Lower leg skin (tissue), 4 donors: Measurements from ENCODE around the gene WNT7A. TPM values are rescaled to one million over a fixed set of nuclear protein-coding genes. Genes with fewer than 3 reads are reported as not detected.

Source experiments
- DNase-seq, 2 donors: peaks; one replicate each; pipeline ENCODE4 v3.0.0-alpha.2; 2019; ENCODE audit warnings: low spot score in 2 of 2
- H3K4me3 ChIP-seq: fragments of 200-600 bp; sonication (generic); 2 replicates; pipeline ENCODE4 v1.5.1; 2017; ENCODE audit warnings: mild to moderate bottlenecking, low read depth; ENCODE audit not compliant: poor library complexity, severe bottlenecking
- POLR2A ChIP-seq, 2 donors: fragments of 450-650 bp; IDR thresholded peaks; one replicate each; pipeline ENCODE4 v1.6.1; 2016 to 2017; ENCODE audit warnings: antibody characterized with exemption in 2 of 2, mild to moderate bottlenecking in 1 of 2, moderate library complexity in 1 of 2
- WGBS, 2 donors: methylation state at CpG; one replicate each; pipeline ENCODE4 v1.1.5; 2018; 5-methylcytosine and 5-hydroxymethylcytosine counted together
- intact Hi-C: fragments of 100-400 bp; cut with DNase I; formaldehyde crosslinking; loops from one replicate; pipeline ENCODE4 v1.15.0; 2023; ENCODE audit warnings: low total_unique reads
- total RNA-seq, 4 donors: library from RNA; depleted of rRNA; stranded (reverse); fragments of >200 nt; gene quantifications; one replicate each; pipeline ENCODE4 v1.1.0, GENCODE V29; 2016
- TF ChIP-seq, protein P1 (sequence below), 3 donors: fragments of 450-650 bp; IDR thresholded peaks; one replicate each; pipeline ENCODE4 v1.5.1; 2016; ENCODE audit warnings: antibody characterized with exemption in 3 of 3, mild to moderate bottlenecking in 3 of 3, moderate library complexity in 2 of 3

The WNT7A gene
- total RNA-seq, 4 donors from 2014 or later, result 0.49 to 2.4 (median 0.68) TPM

DNA sequence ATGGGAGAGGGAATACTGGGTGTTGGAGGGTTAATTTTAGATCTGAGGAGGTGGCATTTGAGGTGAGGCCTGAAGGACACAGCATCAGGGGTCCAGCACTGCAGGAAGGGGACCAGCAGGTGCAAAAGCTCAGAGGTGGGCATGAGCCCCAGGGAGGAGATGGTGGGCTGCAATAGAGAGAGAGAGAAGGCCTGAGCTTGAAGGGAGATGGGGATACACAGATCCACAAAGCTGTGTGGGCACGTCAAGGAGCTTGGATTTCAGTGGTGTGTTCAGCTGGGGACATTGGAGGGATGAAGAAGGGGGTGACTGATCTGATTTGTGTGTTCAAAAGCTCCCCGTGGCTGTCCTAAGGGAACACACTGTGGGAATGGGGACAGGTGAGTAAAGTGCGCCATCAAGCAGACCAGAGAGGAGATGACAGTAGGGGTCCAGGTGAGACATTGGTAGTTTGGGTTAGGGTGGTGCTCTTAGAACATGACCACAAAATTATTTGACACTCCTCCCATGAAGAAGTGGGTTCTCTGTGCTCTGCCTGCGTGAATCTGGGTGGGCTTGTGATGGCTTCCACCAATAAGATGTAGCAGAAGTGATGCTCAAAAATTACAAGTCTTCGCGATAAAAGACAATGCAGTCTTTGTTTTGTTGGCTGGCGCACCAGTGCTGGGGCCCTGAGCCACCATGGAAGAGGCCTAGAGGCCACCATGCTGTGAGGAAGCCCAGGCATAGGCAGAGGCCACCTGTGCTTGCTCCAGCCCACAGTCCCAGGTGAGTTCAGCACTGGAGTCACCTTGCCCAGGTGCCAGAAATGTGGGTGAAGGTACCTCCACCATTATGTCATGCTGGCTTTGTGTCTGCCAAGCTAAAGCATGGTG, 1.9 kb upstream of the WNT7A start:
- intact Hi-C loops, result loop anchor here (2.0 to 10.0 kb wide), 2 partner anchors 223 to 787 kb away; no protein-coding TSS in a partner anchor
- TF ChIP-seq, protein P1, sequence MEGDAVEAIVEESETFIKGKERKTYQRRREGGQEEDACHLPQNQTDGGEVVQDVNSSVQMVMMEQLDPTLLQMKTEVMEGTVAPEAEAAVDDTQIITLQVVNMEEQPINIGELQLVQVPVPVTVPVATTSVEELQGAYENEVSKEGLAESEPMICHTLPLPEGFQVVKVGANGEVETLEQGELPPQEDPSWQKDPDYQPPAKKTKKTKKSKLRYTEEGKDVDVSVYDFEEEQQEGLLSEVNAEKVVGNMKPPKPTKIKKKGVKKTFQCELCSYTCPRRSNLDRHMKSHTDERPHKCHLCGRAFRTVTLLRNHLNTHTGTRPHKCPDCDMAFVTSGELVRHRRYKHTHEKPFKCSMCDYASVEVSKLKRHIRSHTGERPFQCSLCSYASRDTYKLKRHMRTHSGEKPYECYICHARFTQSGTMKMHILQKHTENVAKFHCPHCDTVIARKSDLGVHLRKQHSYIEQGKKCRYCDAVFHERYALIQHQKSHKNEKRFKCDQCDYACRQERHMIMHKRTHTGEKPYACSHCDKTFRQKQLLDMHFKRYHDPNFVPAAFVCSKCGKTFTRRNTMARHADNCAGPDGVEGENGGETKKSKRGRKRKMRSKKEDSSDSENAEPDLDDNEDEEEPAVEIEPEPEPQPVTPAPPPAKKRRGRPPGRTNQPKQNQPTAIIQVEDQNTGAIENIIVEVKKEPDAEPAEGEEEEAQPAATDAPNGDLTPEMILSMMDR (IDR thresholded peaks at IDR 0.05), result no peak
- TF ChIP-seq POLR2A (IDR thresholded peaks at IDR 0.05), result no peak
- WGBS, 2 donors, result 78 to 80% methylated on average over 7 of the region's 7 CpGs
- DNase-seq, result peak in 1 of 2 donors; percentile 42
- no peak overlapping the region for H3K4me3 ChIP-seq

DNA sequence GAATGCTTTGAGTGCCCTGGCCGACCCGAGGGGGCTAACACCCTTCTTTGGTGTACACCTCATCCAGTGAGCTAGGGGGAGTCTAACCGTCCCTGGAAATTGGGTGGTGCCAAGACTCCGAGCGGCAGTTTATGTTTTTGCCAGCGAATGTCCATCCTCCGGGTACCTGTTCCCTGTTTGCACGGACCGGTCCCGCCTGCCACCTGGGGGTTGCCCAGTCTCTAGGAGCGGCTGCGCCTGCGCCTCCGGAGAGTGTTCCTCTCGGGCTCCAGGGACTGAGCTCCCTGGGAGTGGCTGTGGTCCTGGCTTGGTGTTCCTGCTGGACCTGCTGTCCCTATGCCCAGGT, 913 bp upstream of the WNT7A start:
- intact Hi-C loops, result loop anchor here (2.0 to 10.0 kb wide), 2 partner anchors 222 to 786 kb away; no protein-coding TSS in a partner anchor
- DNase-seq, result peak in 1 of 2 donors; percentile 82

DNA sequence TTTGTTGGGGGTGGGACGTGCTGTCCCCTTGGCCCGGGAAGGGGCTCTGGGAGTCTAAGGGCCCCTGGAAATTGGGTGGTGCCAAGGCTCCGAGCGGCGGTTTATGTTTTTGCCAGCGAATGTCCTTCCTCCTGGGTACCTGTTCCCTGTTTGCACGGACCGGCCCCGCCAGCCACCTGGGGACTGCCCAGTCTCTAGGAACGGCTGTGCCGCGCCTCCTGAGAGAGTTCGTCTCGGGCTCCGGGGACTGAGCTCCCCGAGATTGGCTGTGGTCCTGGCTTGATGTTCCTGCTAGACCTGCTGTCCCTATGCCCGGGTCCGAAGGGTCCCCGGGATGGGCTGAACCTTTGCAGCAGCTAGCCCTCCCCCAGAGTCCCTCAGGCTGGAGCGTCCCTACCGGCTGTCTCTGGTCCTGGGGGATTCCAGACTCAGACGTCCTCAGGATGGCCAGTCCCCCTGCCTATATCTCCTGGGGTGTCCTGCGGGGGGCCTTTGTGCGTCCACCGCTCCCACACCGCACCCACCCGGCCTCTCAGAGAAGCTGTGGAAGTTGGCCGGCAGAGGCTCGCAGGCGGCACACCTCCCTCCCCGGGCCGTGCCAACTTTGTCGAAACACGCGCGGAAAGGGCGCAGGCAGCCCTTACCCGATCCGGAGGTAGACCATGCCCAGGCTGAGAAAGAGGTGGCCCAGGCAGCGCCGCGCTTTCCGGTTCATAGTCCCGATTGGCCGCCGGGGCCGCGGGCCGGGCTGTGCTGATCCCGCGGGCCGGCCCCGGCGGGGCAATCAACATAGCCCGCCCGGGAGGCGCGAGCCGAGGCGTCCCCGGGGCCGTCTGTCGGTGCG, 547 bp downstream of the WNT7A start:
- no peak overlapping the region for H3K4me3 ChIP-seq
- TF ChIP-seq POLR2A (IDR thresholded peaks at IDR 0.05), result no peak
- TF ChIP-seq, protein P1 (IDR thresholded peaks at IDR 0.05), result no peak
- no peak for DNase-seq
- WGBS, 2 donors, result 2% methylated on average over 33 to 43 of the region's 64 CpGs
- intact Hi-C loops, result loop anchor here (10.0 kb wide), 1 partner anchor 385 kb away; no protein-coding TSS in a partner anchor

More for the DNA sequence above, 913 bp upstream of the WNT7A start:
- no peak for TF ChIP-seq POLR2A (IDR thresholded peaks at IDR 0.05)
- TF ChIP-seq, protein P1 (IDR thresholded peaks at IDR 0.05), result no peak
- WGBS, 2 donors, result 0% methylated on average over 1 to 6 of the region's 15 CpGs
- no peak overlapping the region for H3K4me3 ChIP-seq

DNA sequence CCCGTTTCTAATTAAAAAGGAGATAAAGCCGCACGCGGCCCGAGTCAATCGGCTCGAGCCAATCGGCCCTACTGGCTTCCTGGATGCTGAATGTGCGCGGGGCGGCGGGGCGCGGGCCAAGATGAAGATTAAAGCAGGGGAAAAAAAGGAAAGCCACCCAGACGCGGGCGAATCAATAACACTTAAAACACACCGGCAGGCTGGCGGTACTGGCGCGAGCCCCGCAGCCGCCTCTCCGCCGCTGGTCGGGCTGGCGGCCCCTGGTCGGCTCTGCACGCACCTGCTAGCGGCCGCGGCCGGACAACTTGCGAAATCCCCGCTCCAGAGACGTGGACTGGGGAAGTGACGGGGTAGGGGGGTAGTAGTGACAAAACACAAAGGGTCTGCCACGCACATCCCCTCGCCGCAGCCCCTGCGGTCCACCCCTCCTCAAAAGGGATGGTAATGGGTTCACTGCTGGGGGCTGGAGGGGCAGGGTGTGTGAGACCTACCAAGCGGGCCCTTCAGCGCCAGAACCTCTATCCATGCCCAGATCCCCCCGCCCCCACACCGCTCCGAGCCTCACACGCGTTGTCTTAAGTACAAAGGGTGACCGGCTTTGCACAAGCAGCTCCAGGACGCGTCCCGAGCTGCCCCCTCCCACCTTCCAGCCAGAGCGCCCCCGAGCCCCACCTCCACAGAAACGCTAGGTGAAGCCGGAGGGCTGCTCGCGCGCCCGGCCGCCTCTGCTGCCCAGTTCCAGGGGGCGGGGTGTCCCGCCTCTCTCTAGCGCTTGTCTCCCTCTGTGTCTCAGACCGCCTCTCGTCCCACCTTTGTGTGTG, 1.4 kb downstream of the WNT7A start:
- intact Hi-C loops, result loop anchor here (10.0 kb wide), 1 partner anchor 384 kb away; no protein-coding TSS in a partner anchor
- 0 to 1% methylated on average over 41 to 57 of the region's 66 CpGs for WGBS, 2 donors
- TF ChIP-seq POLR2A (IDR thresholded peaks at IDR 0.05), result no peak
- TF ChIP-seq, protein P1 (IDR thresholded peaks at IDR 0.05), result no peak
- DNase-seq, result no peak
- H3K4me3 ChIP-seq, result no peak overlapping the region

DNA sequence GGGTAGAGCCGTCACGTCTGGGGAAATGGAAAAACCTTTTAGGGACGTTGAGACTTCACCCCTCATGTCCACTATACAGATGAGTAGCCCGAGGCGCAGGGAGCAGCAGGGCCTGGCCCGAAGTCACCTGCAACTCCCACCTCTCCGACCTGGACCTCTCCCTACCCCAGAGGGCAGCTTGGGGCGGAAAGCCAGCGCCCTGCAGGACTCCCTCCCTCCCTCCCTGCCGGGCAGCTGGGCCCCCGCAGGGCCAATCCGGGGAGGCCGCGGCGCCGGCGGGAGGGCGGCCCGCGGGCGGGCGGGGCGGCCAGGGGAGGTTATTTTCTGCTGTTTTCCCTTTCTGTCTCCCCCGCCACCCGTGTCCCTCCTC, 2.0 kb downstream of the WNT7A start:
- intact Hi-C loops, result loop anchor here (10.0 kb wide), 1 partner anchor 383 kb away; no protein-coding TSS in a partner anchor
- 9 to 28% methylated on average over 12 to 25 of the region's 25 CpGs for WGBS, 2 donors
- no peak overlapping the region for H3K4me3 ChIP-seq
- no peak for TF ChIP-seq POLR2A (IDR thresholded peaks at IDR 0.05)
- TF ChIP-seq, protein P1 (IDR thresholded peaks at IDR 0.05), result no peak
- no peak for DNase-seq
